ENCODE data around the gene PIK3R5.
"Not testable (repeated sequence)": the region's sequence is repeated elsewhere in the genome, so short reads cannot be mapped to it uniquely, and the experiment has no call there.

The PIK3R5 gene

GRCh38 chr17:8894673-8895578 is 70.6 kb downstream of the PIK3R5 start:
- DNase-seq, result peak; percentile 55 to 72

GRCh38 chr17:8894202-8894671 is 71.3 kb downstream of the PIK3R5 start:
- DNase-seq, result no peak

GRCh38 chr17:8893621-8894201 is 71.8 kb downstream of the PIK3R5 start:
- no peak for DNase-seq

- DNase-seq, result no peak
These were observed 72.4 kb downstream of the PIK3R5 start for GRCh38 chr17:8893059-8893458.

GRCh38 chr17:8892338-8892690 is 73.2 kb downstream of the PIK3R5 start:
- peak in 1 of 2 donors; percentile 59 for DNase-seq

- no peak for DNase-seq
These were observed 74.8 kb downstream of the PIK3R5 start for GRCh38 chr17:8890671-8891070.

GRCh38 chr17:8889458-8890210 is 75.9 kb downstream of the PIK3R5 start:
- DNase-seq, result no peak

- DNase-seq, result no peak
These were observed 76.7 kb downstream of the PIK3R5 start for GRCh38 chr17:8888704-8889302.

- no peak for DNase-seq
These were observed 77.4 kb downstream of the PIK3R5 start for GRCh38 chr17:8887834-8888703.

- DNase-seq, result no peak
These were observed 78.2 kb downstream of the PIK3R5 start for GRCh38 chr17:8887301-8887700.

- no peak for DNase-seq
These were observed 79.4 kb downstream of the PIK3R5 start for GRCh38 chr17:8885967-8886684.

- DNase-seq, result not testable (repeated sequence)
These were observed 80.1 kb downstream of the PIK3R5 start for GRCh38 chr17:8885163-8885966.

- DNase-seq, result no peak
These were observed 81.0 kb downstream of the PIK3R5 start for GRCh38 chr17:8884336-8884990.

GRCh38 chr17:8883353-8883752 is 82.2 kb downstream of the PIK3R5 start:
- no peak for DNase-seq

- no peak for DNase-seq
These were observed 83.9 kb downstream of the PIK3R5 start for GRCh38 chr17:8881606-8882005.

- DNase-seq, result no peak
These were observed 85.0 kb downstream of the PIK3R5 start for GRCh38 chr17:8880466-8880865.

GRCh38 chr17:8879410-8879809 is 86.1 kb downstream of the PIK3R5 start:
- no peak for DNase-seq

GRCh38 chr17:8877984-8878383 is 87.5 kb downstream of the PIK3R5 start:
- no peak for DNase-seq

GRCh38 chr17:8875957-8876356 is 89.5 kb downstream of the PIK3R5 start:
- no peak for DNase-seq

- DNase-seq, result no peak
These were observed 90.1 kb downstream of the PIK3R5 start for GRCh38 chr17:8875436-8875835.

All from inflammatory macrophage treated with lipopolysaccharide for 1 hour (primary cell).